ENCODE measurements around the gene GRID2.

- TF ChIP-seq CTCF (IDR thresholded peaks at IDR 0.05; ENCODE audit: poor library complexity, severe bottlenecking) (no peak), EZH2 (IDR thresholded peaks at IDR 0.05; ENCODE audit: borderline replicate concordance, insufficient read depth, low read length, poor library complexity, severe bottlenecking) (no peak)
Observed at GRCh38 chr4:93261207-93261606, 957.4 kb downstream of the GRID2 start.

Measured in neural cell (in vitro differentiated cells).